ENCODE data around the gene SERPINH1.

- TF ChIP-seq RFX5 (IDR thresholded peaks at IDR 0.05; ENCODE audit: low read depth, low read length) (no peak), ELF1 (CRISPR knock-in tag; IDR thresholded peaks at IDR 0.05) (no peak), PHF5A (CRISPR knock-in tag; IDR thresholded peaks at IDR 0.05; ENCODE audit: low read depth, unreplicated experiment) (no peak), GMEB1 (CRISPR knock-in tag; IDR thresholded peaks at IDR 0.05; ENCODE audit: borderline replicate concordance) (no peak), EZH2 (conservative IDR thresholded peaks at IDR 0.05; ENCODE audit: low read depth, low read length) (no peak), SP1 (IDR thresholded peaks at IDR 0.05) (no peak), SP1 (CRISPR knock-in tag; IDR thresholded peaks at IDR 0.05) (no peak), ZNF10 (CRISPR knock-in tag; IDR thresholded peaks at IDR 0.05; ENCODE audit: borderline replicate concordance, low read depth) (no peak), ZFX (CRISPR knock-in tag; IDR thresholded peaks at IDR 0.05; ENCODE audit: low read depth) (no peak), ZNF335 (CRISPR knock-in tag; IDR thresholded peaks at IDR 0.05) (no peak), IRF9 (CRISPR knock-in tag; IDR thresholded peaks at IDR 0.05; ENCODE audit: borderline replicate concordance) (no peak), ZNF776 (CRISPR knock-in tag; IDR thresholded peaks at IDR 0.05) (no peak), EP300 (IDR thresholded peaks at IDR 0.05; ENCODE audit: low read depth in 2 of 2, low read length in 2 of 2) (no peak), EP300 (CRISPR knock-in tag; IDR thresholded peaks at IDR 0.05; ENCODE audit: borderline replicate concordance) (no peak), ZNF580 (CRISPR knock-in tag; IDR thresholded peaks at IDR 0.05; ENCODE audit: borderline replicate concordance, low read depth) (no peak), ZNF841 (CRISPR knock-in tag; IDR thresholded peaks at IDR 0.05; ENCODE audit: borderline replicate concordance) (no peak)
Measured at GRCh38 chr11:75547177-75547576, 14.9 kb upstream of the SERPINH1 start.

Measured in HepG2 (cell line).